HG02981 (cell line): Measurements from ENCODE around the gene BICDL1.
A peak's percentile ranks its signal among the peaks of the same experiment; 100 is the strongest.
"Not testable (repeated sequence)": the region's sequence is repeated elsewhere in the genome, so short reads cannot be mapped to it uniquely, and the experiment has no call there.

Experiments
- ATAC-seq: cut with Tn5 transposase; IDR thresholded peaks from one replicate; pipeline ENCODE4 v1.9.1; 2021; ENCODE audit warnings: mild to moderate bottlenecking, moderate library complexity; ENCODE audit not compliant: unreplicated experiment

Gene BICDL1

GRCh38 chr12:119988472-119989360 lies at the start of gene BICDL1:
BICDL1 (plus strand) TSS chr12:119989236; CDS start chr12:119989869, 633 bp downstream.
- peak; percentile 72 for ATAC-seq

GRCh38 chr12:119940897-119941296 lies 48.1 kb upstream of the BICDL1 start:
- no peak for ATAC-seq

GRCh38 chr12:119942386-119942785 lies 46.6 kb upstream of the BICDL1 start:
- ATAC-seq, result no peak

- ATAC-seq, result no peak
Observed at GRCh38 chr12:119946213-119946612, 42.8 kb upstream of the BICDL1 start.

- ATAC-seq, result no peak
Observed at GRCh38 chr12:119949145-119949544, 39.9 kb upstream of the BICDL1 start.

- no peak for ATAC-seq
Observed at GRCh38 chr12:119949594-119949993, 39.4 kb upstream of the BICDL1 start.

- no peak for ATAC-seq
Observed at GRCh38 chr12:119956047-119956446, 33.0 kb upstream of the BICDL1 start.

GRCh38 chr12:119957135-119957534 lies 31.9 kb upstream of the BICDL1 start:
- no peak for ATAC-seq

- ATAC-seq, result no peak
Observed at GRCh38 chr12:119959435-119959834, 29.6 kb upstream of the BICDL1 start.

- ATAC-seq, result no peak
Observed at GRCh38 chr12:119964123-119964522, 24.9 kb upstream of the BICDL1 start.

GRCh38 chr12:119964929-119965328 lies 24.1 kb upstream of the BICDL1 start:
- ATAC-seq, result no peak

GRCh38 chr12:119980242-119980641 lies 8.8 kb upstream of the BICDL1 start:
- no peak for ATAC-seq

- ATAC-seq, result not testable (repeated sequence)
Observed at GRCh38 chr12:119980702-119981101, 8.3 kb upstream of the BICDL1 start.

GRCh38 chr12:119989361-119989730 lies 310 bp downstream of the BICDL1 start:
- peak; percentile 26 for ATAC-seq

GRCh38 chr12:119989731-119990381 lies 820 bp downstream of the BICDL1 start:
- peak; percentile 39 for ATAC-seq

- no peak for ATAC-seq
Observed at GRCh38 chr12:119990382-119990874, 1.4 kb downstream of the BICDL1 start.

- ATAC-seq, result no peak
Observed at GRCh38 chr12:119992129-119992705, 3.2 kb downstream of the BICDL1 start.

- no peak for ATAC-seq
Observed at GRCh38 chr12:119994892-119995658, 6.0 kb downstream of the BICDL1 start.

- no peak for ATAC-seq
Observed at GRCh38 chr12:119996417-119996816, 7.4 kb downstream of the BICDL1 start.

- no peak for ATAC-seq
Observed at GRCh38 chr12:119998471-119999245, 9.6 kb downstream of the BICDL1 start.
